ENCODE data around the gene ZNF486. TPM values are rescaled to one million over a fixed set of nuclear protein-coding genes. Genes with fewer than 3 reads are reported as not detected.
A peak's percentile ranks its signal among the peaks of the same experiment; 100 is the strongest.
"Not testable (repeated sequence)": the region's sequence is repeated elsewhere in the genome, so short reads cannot be mapped to it uniquely, and the experiment has no call there.

Gene ZNF486
- total RNA-seq, result 1 to 10 TPM; 4.2 to 8.9 (median 5.7) TPM

DNA sequence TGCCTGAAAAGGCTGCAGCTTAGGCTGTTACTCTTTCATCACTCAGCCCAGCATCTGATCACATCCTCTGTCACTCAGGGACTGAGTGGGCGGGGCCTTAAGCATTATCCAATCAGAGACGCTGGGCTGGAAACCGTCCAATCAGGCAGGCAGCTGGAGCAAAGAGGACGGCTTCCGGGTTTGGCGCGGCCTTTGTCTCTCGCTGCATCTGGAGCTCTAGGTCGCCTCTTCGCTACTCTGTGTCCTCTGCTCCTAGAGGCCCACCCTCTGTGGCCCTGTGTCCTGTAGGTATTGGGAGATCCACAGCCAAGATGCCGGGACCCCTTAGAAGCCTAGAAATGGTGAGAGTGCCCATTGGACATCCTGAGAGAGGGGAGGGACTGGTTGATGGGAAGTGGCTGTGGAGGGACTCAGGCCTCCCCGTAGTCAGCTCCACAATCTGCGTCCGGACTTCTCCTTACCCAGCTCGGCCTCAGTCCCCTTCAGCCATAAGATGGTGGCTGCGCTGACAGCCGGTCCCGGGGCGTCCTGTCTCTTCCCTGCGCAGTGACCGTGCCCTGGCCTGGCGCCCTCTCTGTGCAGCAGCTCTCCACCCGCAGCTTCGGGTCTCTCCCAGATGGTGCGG lies at the start of gene ZNF486:
TSS of gene ZNF486 (plus strand) at position 195 of the 625 bp plus-strand sequence. CDS start at position 312, 117 bp downstream.
- no peaks in the 10 kb centered on the region for H3K9me3 ChIP-seq
- H3K4me3 ChIP-seq, result peak within 1 kb of the TSS; percentile 56
- peak within 1 kb of the TSS; percentile 77 for H3K27ac ChIP-seq
- DNase-seq (ENCODE audit: low spot score in 2 of 2), result peak; percentile 98 to 99
- 0% methylated on average over 19 of the region's 25 CpGs for WGBS
- peaks cover 11% of the 10 kb centered on the region for H3K4me1 ChIP-seq
- no peaks in the 10 kb centered on the region for H3K27me3 ChIP-seq
- peaks cover 9% of the 10 kb centered on the region for H3K36me3 ChIP-seq
- peak in 1 of 2 donors; percentile 40 for TF ChIP-seq POLR2A (IDR thresholded peaks at IDR 0.05)
- TF ChIP-seq EP300 (IDR thresholded peaks at IDR 0.05), result no peak

DNA sequence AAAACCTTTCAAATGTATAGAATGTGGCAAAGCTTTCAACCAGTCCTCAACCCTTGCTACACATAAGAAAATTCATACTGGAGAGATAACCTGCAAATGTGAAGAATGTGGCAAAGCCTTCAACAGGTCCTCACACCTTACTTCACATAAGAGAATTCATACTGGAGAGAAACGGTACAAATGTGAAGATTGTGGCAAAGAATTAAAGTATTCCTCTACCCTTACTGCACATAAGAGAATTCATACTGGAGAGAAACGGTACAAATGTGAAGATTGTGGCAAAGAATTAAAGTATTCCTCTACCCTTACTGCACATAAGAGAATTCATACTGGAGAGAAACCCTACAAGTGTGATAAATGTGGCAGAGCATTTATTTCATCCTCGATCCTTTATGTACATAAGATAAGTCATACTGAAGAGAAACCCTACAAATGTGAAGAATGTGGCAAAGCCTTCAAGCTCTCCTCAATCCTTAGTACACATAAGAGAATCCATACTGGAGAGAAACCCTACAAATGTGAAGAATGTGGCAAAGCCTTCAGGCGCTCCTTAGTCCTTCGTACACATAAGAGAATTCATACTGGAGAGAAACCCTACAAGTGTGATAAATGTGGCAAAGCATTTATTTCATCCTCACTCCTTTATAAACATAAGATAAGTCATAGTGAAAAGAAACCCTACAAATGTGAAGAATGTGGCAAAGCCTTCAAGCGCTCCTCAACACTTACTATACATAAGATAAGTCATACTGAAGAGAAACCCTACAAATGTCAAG lies 48.8 kb upstream of the ZNF486 start:
- not testable (repeated sequence) for H3K4me3 ChIP-seq; H3K4me1 ChIP-seq; H3K27me3 ChIP-seq; DNase-seq (ENCODE audit: low spot score in 2 of 2); H3K27ac ChIP-seq
- H3K36me3 ChIP-seq, result peaks cover 30% of the 10 kb centered on the region
- peaks cover 80% of the 10 kb centered on the region for H3K9me3 ChIP-seq
- WGBS, result 93% methylated on average over 6 of the region's 6 CpGs

GRCh38 chr19:20124879-20125278 lies 42.1 kb upstream of the ZNF486 start:
- Histone ChIP-seq H3K36me3 (peaks cover 5% of the 10 kb centered on the region), H3K4me3 (no peak overlapping the region), H3K4me1 (no peaks in the 10 kb centered on the region), H3K27me3 (no peaks in the 10 kb centered on the region), H3K9me3 (peaks cover 50% of the 10 kb centered on the region), H3K27ac (no peak overlapping the region)
- 95% methylated on average over 17 of the region's 23 CpGs for WGBS
- no peak for TF ChIP-seq CTCF (IDR thresholded peaks at IDR 0.05)
- TF ChIP-seq POLR2AphosphoS5 (IDR thresholded peaks at IDR 0.05), result no peak
- TF ChIP-seq EP300 (IDR thresholded peaks at IDR 0.05), result no peak
- no peak for DNase-seq (ENCODE audit: low spot score in 2 of 2)

DNA sequence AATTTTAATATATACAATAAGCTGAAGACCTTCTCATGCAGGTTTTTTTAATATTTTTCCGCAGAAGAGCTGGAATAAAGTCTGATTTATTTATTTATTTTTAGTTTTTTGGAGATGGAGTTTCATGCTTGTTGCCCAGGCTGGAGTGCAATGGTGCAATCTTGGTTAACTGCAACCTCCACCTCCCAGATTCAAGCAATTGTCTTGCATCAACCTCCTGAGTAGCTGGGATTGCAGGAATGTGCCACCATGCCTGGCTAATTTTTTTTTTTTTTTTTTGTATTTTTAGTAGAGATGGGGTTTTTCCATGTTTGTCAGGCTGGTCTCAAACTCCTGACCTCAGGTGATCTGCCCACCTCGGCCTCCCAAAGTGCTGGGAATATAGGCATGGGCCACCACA lies 34.1 kb upstream of the ZNF486 start:
- H3K27me3 ChIP-seq; H3K36me3 ChIP-seq; DNase-seq (ENCODE audit: low spot score in 2 of 2); H3K4me1 ChIP-seq; H3K27ac ChIP-seq; H3K4me3 ChIP-seq: not testable (repeated sequence)
- peaks cover 60% of the 10 kb centered on the region for H3K9me3 ChIP-seq
- 85% methylated on average over 2 of the region's 2 CpGs for WGBS

GRCh38 chr19:20137714-20138113 lies 29.3 kb upstream of the ZNF486 start:
- H3K4me1 ChIP-seq; H3K4me3 ChIP-seq; H3K27me3 ChIP-seq; H3K27ac ChIP-seq; H3K36me3 ChIP-seq; DNase-seq (ENCODE audit: low spot score in 2 of 2): not testable (repeated sequence)
- H3K9me3 ChIP-seq, result peaks cover 37% of the 10 kb centered on the region
- WGBS, result no CpG with 5 or more reads among the region's 29 CpGs

DNA sequence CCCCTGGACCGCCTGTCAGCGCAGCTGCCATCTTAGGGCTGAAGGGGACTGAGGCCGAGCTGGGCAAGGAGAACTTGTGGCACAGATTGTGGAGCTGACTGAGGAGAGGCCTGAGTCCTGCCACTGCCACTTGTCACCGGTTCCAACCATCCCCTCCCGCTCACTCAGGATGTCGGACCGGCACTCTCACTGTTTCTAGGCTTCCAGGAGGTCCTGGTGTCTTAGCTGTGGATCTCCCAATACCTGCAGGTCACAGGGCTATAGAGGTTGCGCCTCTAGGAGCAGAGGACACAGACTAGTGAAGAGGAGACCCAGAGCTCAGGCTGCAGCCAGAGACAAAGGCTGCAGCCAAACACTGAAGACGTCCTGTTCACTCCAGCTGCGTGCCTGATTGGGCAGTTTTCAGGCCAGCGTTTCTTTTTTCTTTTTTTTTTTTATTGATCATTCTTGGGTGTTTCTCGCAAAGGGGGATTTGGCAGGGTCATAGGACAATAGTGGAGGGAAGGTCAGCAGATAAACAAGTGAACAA lies 15.3 kb upstream of the ZNF486 start:
- Histone ChIP-seq H3K36me3 (no peaks in the 10 kb centered on the region), H3K27ac (no peak overlapping the region), H3K9me3 (no peaks in the 10 kb centered on the region), H3K4me3 (no peak overlapping the region), H3K27me3 (no peaks in the 10 kb centered on the region), H3K4me1 (no peaks in the 10 kb centered on the region)
- WGBS, result 94% methylated on average over 9 of the region's 12 CpGs
- DNase-seq (ENCODE audit: low spot score in 2 of 2), result no peak
- TF ChIP-seq POLR2A (IDR thresholded peaks at IDR 0.05) (no peak), POLR2AphosphoS5 (IDR thresholded peaks at IDR 0.05) (no peak), CTCF (IDR thresholded peaks at IDR 0.05) (no peak), EP300 (IDR thresholded peaks at IDR 0.05) (no peak)

DNA sequence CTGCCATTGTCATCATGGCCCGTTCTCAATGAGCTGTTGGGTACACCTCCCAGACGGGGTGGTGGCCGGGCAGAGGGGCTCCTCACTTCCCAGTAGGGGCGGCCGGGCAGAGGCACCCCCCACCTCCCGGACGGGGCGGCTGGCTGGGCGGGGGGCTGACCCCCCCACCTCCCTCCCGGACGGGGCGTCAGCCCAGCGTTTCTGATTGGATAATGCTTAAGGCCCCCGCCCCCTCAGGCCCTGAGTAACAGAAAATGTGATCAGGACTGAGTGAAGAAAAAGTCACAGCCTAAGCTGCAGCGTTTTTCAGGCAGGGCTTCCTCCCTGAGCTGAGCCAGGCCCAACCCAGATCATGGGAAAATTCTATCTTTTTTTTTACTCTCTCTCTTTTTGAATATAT lies 14.5 kb upstream of the ZNF486 start:
- H3K36me3 ChIP-seq; H3K27ac ChIP-seq; H3K27me3 ChIP-seq; DNase-seq (ENCODE audit: low spot score in 2 of 2); H3K9me3 ChIP-seq; H3K4me3 ChIP-seq; H3K4me1 ChIP-seq: not testable (repeated sequence)
- 54% methylated on average over 7 of the region's 15 CpGs for WGBS
